NCI-H1105 (cell line): ENCODE data around the gene RASGRF1.
"Not testable (repeated sequence)": the region's sequence is repeated elsewhere in the genome, so short reads cannot be mapped to it uniquely, and the experiment has no call there.

Experiments used
- DNase-seq: peaks from one replicate; lab custom pipeline; 2025; lab: John Stamatoyannopoulos, UW

The RASGRF1 gene

DNA sequence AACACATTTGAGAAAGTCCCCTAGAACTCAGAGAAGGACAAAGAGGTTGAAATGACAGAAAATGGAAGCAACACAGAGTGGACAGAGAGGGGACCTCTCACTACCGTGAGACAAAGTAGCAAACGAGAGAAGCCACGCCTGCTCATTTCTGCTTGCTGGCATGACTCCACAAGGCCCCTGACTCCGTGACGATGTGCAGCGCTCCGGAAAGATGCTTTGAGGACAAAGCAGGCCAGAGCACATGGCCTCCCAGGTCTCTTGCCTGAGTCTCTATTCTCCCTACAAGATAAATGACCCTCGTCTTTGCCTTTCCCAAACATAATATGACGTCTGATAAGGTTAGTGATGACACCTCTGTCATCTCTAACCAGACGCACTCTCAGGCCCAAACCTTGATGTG, 81.9 kb downstream of the RASGRF1 start:
- DNase-seq: no peak

- no peak for DNase-seq
Observed at GRCh38 chr15:79007066-79007465, 83.5 kb downstream of the RASGRF1 start.

- DNase-seq: no peak
Observed at GRCh38 chr15:79006071-79006470, 84.5 kb downstream of the RASGRF1 start.

DNA sequence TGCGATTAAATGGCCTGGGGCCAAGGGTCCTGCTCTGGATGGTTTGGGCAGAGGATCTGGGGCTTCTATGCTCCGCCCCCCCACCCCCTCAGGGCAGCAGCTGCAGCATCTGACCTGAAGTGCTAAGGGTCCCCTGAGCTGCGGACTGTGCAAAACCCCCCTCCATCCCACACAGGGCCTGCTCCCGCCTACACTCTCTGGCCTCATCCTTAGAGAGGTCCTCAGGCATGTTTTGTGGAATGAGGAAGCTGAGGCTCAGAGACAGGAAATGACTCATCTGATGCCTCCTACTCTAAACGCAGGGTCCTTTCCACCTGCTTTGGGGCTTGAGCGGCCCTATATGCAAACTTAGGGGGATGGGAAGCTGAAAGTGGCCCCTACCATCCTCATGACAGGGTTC, 86.2 kb downstream of the RASGRF1 start:
- DNase-seq: no peak

GRCh38 chr15:79003896-79004295, 86.7 kb downstream of the RASGRF1 start:
- DNase-seq: no peak

- DNase-seq: no peak
Observed at GRCh38 chr15:79003301-79003700, 87.3 kb downstream of the RASGRF1 start.

DNA sequence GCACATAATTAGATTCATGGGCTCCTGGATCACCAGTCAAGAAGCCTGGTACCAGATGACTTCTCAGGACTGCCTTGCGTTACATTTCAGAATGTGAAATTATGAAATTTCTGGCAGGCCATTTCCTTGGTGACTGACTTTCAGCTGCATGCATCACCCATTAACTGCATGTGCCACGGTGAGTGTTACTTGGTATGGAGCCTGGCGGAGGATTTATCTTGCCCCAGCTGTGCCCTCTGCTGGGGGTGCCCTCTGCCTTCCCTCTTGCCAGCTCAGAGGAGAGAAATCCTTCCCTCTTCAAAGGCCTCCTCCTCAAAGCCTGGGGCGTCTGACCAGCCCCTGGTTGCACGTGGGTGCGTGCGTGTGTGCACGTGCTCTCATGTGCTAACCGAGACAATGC, 88.0 kb downstream of the RASGRF1 start:
- DNase-seq: no peak

- no peak for DNase-seq
Observed at GRCh38 chr15:78999636-79000035, 90.9 kb downstream of the RASGRF1 start.

DNA sequence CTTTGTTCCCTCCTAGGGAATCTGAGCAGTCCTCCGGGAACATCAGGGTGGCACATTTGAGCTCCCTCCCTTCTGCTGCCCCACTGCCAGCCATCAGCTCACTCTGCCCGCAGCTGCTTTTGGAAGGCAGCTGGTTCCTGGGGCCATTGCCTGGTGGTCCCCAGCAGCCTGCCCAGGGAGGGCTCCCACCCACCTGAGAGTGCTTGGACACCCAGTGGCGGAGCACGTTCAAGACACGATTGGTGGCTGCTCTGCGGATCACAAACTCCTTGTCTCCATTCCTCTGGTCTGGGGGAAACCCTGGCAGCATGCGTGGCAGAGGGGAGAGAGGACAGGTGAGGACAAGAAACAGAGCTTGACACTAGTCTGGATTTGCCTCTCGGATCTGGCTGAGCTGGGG, 92.1 kb downstream of the RASGRF1 start:
- no peak for DNase-seq

GRCh38 chr15:78997981-78998499, 92.5 kb downstream of the RASGRF1 start:
- no peak for DNase-seq

GRCh38 chr15:78996894-78997275, 93.7 kb downstream of the RASGRF1 start:
- DNase-seq: no peak

DNA sequence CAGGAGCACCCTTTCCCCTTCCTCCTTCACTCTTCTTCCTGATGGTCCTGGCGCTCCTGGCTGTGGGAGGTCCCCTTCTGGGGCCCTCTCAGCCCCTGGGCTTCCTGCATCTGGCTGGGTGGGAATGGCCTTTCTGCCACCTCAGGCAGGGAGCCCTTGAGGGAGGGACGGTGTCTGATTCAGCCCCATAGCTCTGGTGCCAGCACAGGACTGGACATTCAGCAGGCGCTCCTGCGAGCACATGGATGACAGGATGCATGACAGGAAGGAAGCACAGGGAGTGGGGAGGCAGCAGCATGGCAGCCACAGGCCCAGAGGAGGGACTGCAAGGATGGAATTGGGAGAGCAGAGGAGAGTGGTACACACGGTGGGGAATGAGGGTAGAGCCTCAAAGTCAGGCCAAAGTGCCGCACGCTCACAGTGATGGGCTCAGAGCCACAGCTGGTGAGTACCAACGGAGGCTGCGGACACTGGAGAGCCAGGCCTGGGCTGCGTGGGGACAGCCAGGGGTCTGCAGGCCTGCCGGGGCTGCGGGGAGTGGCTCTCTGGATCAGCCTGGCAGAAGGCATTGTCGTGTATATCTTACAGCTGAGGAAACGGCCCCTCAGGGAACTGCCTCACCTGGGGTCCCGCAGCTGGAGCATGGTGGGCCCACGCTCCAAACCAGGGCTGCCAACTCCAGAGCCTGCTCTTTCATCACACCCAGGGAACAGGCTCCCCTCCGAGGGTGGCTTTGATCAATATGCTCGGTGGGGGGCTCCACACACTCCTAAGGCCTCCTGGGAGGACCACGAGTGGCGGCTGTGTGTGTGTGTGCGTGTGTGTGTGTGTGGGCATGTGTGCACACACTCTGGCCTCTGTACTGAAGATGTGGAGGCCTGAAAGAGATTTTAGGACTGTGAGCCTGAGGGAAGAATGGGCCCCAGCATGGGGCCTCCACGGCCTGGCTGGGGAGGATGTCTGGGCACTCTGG, 94.4 kb downstream of the RASGRF1 start:
- no peak for DNase-seq

DNA sequence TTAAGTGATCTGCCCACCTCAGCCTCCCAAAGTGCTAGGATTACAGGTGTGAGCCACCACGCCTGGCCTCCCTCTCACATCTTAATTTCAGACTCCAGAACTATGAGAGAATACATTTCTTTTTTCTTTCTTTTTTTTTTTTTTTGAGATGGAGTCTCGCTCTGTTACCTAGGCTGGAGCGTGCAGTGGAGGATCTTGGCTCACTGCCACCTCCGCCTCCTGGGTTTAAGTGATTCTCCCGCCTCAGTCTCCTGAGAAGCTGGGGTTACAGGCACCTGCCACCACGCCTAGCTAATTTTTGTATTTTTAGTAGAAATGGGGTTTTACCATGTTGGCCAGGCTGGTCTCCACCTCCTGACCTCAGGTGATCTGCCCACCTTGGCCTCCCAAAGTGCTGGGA, 95.4 kb downstream of the RASGRF1 start:
- DNase-seq: not testable (repeated sequence)

DNA sequence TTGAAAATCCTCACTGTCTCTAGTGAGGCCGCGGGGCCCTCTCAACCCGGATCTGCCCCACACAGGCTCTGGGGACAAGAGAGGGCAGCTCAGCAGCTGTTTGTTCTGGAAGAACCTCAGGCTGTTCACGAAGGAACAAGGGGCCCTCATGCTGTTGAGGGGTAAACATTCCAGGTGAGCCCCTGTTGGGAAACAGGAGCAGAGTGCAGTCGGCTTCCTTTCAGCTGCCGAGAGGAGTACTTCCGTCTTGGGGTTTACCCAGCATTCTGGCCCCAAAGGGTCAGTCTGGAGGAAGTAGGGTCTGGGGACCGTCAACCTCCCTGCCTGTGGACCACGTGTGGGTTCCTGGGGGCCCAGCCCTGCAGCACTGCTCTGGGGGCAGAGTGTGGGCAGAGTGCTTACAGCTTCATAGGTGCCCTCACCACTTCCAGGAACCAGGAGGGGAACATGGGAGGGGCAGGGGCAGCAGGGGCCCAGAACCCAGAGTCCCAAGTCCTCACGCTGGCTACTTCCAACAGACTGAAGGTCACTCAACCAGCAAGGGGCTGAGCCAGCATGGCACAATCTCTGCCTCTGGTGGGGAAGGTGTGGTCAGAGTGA, 96.5 kb downstream of the RASGRF1 start:
- DNase-seq: no peak

- DNase-seq: no peak
Observed at GRCh38 chr15:78993257-78993930, 97.2 kb downstream of the RASGRF1 start.

DNA sequence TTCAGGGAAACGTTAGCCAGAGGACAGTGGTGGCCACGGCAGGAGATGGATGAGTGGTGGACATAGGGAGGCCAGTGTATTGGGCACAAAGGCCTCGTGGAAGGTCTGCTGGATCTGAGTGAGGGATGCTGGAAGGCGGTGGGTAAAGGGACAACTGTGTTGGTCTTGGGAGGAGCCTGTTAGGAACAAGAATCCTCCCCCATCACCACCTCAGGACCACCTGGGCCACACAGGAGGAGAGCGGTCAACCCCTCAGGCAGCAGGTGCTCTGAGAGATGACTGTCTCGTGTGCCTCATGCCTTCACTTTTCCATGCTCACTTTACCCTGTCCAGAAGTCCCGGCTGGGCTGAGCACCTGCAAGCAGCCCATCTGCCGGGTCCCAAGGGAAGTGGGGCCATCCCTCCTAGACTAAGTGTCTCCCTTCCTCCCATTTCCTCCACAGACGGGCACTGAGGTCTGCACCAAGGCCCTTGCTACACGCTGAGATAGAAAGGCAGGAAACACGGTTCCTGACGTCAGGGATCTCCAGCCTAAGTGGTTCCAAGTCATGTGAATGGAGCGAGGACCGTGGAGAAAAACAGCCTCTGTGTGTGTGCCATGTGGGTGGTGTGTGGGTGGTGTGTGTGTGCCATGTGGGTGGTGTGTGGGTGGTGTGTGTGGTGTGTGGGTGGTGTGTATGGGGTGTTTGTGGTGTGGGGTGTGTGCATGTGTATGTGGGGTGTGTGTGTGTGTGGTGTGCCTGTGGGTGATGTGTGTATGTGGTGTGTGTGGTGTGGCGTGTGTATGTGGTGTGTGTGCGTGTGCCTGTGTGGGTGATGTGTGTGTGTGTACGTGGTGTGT, 97.9 kb downstream of the RASGRF1 start:
- no peak for DNase-seq

DNA sequence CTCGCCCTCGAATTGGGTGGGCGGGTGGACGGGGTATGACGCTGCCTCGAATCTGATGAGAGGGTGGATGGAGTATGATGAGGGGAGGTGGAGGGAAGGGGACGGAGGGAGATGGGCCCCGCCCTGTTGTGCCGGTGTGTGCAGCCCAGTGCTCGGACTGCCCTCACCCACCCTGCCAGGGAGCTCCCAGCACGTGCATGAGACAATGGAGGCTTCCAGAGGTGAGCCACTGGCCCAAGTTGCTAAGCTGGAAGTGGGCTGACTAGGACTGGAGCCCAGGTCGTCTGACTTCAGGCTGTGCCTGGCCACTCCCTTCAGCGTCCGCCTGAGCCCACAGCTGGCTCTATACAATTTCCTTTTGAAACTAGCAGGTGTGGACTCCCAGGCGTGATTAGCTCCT, 98.7 kb downstream of the RASGRF1 start:
- DNase-seq: no peak

- DNase-seq: no peak
Observed at GRCh38 chr15:78991476-78991875, 99.1 kb downstream of the RASGRF1 start.

DNA sequence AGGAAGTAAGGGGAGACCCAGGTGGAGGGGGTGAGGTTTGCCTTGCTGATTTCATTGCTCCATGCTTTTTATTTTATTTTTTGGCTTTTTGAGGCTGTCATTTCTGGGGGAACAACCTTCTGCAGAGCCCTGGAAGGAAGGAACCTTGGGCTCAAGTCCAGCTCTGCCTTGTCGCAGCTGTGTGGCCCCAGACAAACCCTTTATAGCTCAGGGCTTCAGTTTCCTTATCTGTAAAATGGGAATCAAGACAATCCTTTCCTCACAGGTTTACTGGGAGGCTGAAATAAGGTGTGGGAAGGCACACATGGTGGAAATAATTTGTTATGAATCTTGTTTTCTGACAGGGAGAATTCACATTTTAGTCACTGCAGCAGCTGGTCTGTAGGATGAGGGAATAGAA, 100.3 kb downstream of the RASGRF1 start:
- no peak for DNase-seq

DNA sequence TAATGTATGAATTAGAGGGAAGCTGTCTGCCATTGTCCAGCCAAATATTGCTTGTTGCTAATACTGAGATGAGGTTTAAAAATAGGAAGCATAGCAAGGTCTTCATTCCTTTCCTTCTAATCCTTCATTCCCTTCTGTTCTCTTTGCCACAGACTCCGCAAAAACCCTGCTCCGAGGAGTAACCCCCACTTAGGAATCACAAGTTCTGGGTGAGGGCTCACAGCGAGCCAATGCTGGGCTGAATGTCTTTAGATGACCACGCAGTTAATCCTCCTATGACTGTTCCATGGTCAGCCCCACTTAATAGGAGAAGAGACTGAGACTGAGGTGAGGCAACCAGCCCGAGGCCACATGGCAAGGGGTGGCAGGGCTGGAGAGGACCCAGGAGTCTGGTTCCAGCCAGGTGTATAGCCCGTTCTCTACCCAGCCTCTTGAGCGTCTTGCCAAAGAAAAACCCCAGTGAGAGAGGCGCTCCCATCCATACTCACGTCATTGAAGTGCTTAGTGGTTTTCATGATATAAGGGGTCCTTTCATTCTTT, 100.8 kb downstream of the RASGRF1 start:
- no peak for DNase-seq

- DNase-seq: no peak
Observed at GRCh38 chr15:78988361-78988911, 102.1 kb downstream of the RASGRF1 start.
